GM12873 (cell line): ENCODE measurements around the gene CCDC102B.

Experiments
- TF ChIP-seq, protein P1 (sequence below): IDR thresholded peaks from 2 replicates; pipeline ENCODE4 v1.5.1; 2012; ENCODE audit warnings: low read depth, mild to moderate bottlenecking, moderate library complexity, low read length, control low read depth; ENCODE audit not compliant: insufficient read depth; ENCODE audit errors: missing control alignments

Gene CCDC102B

DNA sequence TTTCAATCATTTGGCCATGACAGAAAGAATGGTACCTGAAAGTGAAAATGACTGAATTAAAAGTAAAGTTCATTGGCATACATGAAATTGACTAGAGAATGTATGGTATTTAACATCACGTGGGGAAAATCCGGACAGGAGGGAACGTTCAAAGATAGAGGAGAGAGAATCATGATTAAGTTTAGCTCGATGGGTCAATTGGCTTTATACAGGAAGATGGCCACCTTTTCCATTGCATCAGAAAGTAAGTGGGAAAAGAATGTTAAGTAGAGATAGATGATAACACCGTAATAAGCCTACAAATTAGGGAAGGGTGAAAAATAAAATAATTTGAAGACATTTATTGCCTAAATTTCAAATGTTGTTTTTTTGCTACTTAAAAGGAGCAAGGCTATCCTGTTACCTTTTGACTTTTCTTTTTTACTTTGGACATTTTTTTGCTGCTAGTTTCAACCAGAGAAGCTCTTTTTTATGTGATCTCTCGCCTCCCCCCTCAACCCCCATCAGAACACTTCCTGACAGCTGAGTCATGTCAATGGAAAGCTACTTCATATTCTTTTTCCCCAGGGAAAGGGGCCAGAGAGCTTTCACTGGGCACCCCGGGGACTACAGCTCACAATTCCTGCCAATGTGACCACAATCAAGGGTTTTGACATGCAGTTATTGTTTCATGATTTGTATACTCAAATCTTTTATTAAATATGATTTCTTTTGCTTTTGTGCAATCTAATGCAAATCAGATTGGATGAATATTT, 767 bp upstream of the CCDC102B start:
- TF ChIP-seq, protein P1, sequence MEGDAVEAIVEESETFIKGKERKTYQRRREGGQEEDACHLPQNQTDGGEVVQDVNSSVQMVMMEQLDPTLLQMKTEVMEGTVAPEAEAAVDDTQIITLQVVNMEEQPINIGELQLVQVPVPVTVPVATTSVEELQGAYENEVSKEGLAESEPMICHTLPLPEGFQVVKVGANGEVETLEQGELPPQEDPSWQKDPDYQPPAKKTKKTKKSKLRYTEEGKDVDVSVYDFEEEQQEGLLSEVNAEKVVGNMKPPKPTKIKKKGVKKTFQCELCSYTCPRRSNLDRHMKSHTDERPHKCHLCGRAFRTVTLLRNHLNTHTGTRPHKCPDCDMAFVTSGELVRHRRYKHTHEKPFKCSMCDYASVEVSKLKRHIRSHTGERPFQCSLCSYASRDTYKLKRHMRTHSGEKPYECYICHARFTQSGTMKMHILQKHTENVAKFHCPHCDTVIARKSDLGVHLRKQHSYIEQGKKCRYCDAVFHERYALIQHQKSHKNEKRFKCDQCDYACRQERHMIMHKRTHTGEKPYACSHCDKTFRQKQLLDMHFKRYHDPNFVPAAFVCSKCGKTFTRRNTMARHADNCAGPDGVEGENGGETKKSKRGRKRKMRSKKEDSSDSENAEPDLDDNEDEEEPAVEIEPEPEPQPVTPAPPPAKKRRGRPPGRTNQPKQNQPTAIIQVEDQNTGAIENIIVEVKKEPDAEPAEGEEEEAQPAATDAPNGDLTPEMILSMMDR: no peak

DNA sequence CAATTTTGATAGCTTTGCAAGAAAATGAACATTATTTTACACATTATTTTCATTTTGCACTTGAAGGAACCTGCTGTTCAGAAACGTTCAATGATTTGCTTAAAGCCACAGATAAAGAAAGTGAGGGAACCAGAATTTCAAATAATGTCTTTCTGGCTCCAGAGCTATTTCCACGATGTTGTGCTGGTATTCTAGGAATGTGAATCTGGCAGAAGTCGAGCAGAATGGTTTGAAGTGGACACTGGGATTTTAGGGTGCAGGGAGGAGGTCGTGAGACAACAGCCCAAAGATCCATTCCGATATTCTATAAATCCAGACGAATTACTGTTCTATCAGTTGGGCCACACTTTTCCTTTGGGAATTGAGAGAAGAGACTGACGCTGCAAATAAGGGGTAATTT, 2.2 kb downstream of the CCDC102B start:
- TF ChIP-seq, protein P1: no peak

DNA sequence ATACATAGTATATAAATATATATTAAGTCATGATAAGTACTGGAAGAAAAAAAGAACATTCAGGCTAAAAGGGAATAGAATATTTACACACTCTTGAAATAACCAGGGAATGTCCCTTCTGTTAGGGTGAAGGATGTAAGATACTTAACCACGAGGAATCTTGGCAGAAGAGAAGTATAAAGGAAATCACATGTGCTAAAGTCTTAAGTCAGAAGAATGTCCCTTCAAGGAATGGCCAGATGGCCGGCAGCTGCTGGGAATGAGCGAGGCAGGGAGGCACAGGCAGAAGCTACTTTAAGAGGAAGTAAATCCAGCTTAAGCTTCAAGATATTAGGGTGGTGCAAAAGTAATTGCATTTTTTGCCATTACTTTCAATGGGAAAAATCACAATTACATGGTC, 5.5 kb downstream of the CCDC102B start:
- TF ChIP-seq, protein P1: no peak

DNA sequence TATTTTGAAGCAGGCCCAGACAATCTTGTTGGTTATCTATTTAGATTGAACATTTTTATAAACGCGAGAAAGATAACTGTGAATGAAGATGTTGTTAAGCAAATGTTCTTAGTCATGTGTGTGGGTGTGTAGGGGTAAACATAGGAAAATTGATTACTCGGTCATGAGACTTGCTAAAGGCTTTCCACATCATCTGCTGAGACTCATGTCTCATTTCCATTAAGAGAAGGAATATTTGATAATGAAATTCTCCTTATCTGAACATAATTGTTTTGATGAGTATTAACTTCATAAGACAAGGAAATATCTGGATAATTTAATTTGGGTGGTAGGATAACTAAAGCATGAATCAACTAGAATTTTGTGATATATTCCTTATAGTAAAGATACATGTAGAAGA, 19.7 kb downstream of the CCDC102B start:
- TF ChIP-seq, protein P1: no peak

DNA sequence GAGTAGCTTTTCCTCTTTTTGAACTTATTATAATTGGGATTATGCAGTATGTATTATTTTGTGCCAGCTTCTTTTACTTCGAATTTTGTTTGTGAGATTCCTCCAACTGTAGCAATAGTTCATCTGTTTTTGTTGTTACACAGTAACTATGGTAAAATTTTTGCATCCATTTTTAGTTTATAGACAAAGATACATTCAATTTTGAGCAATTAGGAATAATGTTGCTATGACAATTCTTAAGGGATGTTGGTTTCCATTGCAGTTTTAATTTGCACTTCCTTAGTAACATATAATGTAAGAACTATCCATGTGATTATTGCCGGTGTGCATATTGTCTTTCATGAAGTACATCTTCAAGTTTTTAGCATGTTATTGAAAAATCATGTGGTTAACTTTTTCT, 20.7 kb downstream of the CCDC102B start:
- TF ChIP-seq, protein P1: no peak

DNA sequence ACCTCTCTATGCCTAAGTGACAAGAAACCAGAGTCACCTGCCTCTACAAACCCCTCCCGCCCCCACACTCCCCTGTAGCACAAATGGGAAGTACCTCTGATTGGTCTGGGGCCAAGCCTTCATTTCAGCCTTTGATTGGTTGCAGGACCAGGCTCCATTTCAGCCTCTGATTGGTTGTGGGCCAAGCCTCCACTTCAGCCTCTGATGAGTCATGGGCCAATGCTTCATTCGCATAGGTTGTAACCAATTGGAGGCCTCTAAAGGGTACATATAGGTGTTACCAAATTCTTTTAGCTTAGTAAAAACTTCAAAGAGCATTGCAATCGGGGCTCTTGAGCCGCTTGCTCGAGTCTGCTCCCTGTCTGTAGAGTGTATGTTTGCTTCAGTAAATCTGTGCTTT, 25.0 kb downstream of the CCDC102B start:
- TF ChIP-seq, protein P1: no peak

DNA sequence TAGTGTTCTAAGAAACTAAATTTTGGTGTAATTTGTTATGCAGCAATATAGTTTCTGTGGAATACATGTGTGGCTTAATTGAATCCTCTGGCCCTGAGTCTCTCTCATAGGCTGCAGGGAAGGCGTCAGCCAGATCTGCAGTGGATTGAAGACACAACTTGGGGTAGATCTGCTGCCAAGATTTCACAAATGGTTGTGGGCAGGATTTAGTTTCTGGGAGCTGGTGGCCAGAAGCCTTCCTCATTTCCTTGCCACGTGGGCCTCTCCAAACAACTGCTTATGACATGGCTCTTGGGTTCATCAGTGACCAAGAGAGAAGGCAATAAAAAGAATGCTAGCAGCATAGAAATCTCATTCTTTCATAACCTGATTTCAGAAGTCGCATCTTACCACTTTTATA, 28.2 kb downstream of the CCDC102B start:
- TF ChIP-seq, protein P1: no peak
